Endothelial cell of umbilical vein (primary cell): ENCODE data around the gene TULP1. TPM values are rescaled to one million over a fixed set of nuclear protein-coding genes. Genes with fewer than 3 reads are reported as not detected.

Source experiments
- BruUV-seq: library from RNA; stranded (reverse); fragments of 400-500 nt; replicated peaks from 2 replicates; lab custom pipeline; 2021; lab: Mats Ljungman, UMichigan
- CTCF ChIA-PET: fragments of 300-600, 350-600 bp; sonication (Branson Sonifier 250); formaldehyde crosslinking; loops from one replicate; lab custom pipeline; 2021; ENCODE audit warnings: antibody characterized with exemption, inconsistent platforms; lab: Charles Lee
- POLR2A ChIA-PET: fragments of 300-600, 350-600 bp; sonication (Branson Sonifier 250); formaldehyde crosslinking; loops from one replicate; lab custom pipeline; 2021; ENCODE audit warnings: antibody characterized with exemption, inconsistent platforms; lab: Charles Lee
- DNase-seq: peaks from one replicate; pipeline ENCODE4 v3.0.0-alpha.2; 2011; ENCODE audit warnings: low read depth, low spot score
- FAIRE-seq: peaks from 2 replicates; lab custom pipeline; 2011; peaks lifted over from hg19 to GRCh38; lab: Jason Lieb, UNC
- H2AFZ ChIP-seq: 2 replicates; pipeline ENCODE4 v1.6.0; 2012; ENCODE audit warnings: low read depth, low read length, control low read depth, inconsistent platforms
- H3K27ac ChIP-seq: 2 replicates; pipeline ENCODE4 v1.5.1; 2011; ENCODE audit warnings: low read depth, mild to moderate bottlenecking, control low read depth, low read length, moderate library complexity; ENCODE audit not compliant: insufficient read depth
- H3K27me3 ChIP-seq, 2 experiments: 2 replicates each; pipeline versions ENCODE4 v1.6.0 to v1.6.1; 2011; ENCODE audit warnings: low read length in 2 of 2, mixed read lengths in 1 of 2; ENCODE audit not compliant: control insufficient read depth in 2 of 2, insufficient read depth in 2 of 2
- H3K36me3 ChIP-seq, 2 experiments: 2 replicates in 1 of 2; 3 replicates in 1 of 2; pipeline ENCODE4 v1.5.1; 2011; ENCODE audit warnings: low read length in 2 of 2, mild to moderate bottlenecking in 1 of 2, moderate library complexity in 1 of 2; ENCODE audit not compliant: control insufficient read depth in 2 of 2, insufficient read depth in 2 of 2; ENCODE audit errors: extremely low read depth in 1 of 2
- H3K4me1 ChIP-seq: 3 replicates; pipeline ENCODE4 v1.5.1; 2011; ENCODE audit warnings: mild to moderate bottlenecking, low read length; ENCODE audit not compliant: control insufficient read depth, insufficient read depth; ENCODE audit errors: extremely low read depth
- H3K4me2 ChIP-seq: 2 replicates; pipeline ENCODE4 v1.6.1; 2011; ENCODE audit warnings: low read length, control low read depth, mixed read lengths; ENCODE audit not compliant: insufficient read depth
- H3K4me3 ChIP-seq, 3 experiments: fragments of 200-600 bp in 1 of 3; sonication (generic), shearing (Covaris generic) in 1 of 3; replicated peaks in 1 of 3; 2 replicates each; pipeline ENCODE4 v1.5.1; 2011 to 2016; ENCODE audit warnings: control low read depth in 3 of 3, low read length in 3 of 3, mild to moderate bottlenecking in 2 of 3, inconsistent platforms in 1 of 3, low read depth in 1 of 3, moderate library complexity in 1 of 3; ENCODE audit not compliant: insufficient read depth in 1 of 3
- H3K79me2 ChIP-seq: 2 replicates; pipeline ENCODE4 v1.6.0; 2012; ENCODE audit warnings: low read length, inconsistent platforms; ENCODE audit not compliant: control insufficient read depth, insufficient read depth
- H3K9ac ChIP-seq: replicated peaks from 2 replicates; pipeline ENCODE3; 2011; ENCODE audit warnings: low read length, control low read depth; ENCODE audit not compliant: insufficient read depth; ENCODE audit errors: extremely low read depth
- H3K9me1 ChIP-seq: replicated peaks from 3 replicates; pipeline ENCODE4 v1.6.0; 2011; ENCODE audit warnings: mild to moderate bottlenecking, low read length; ENCODE audit not compliant: control insufficient read depth, insufficient read depth; ENCODE audit errors: extremely low read depth
- H3K9me3 ChIP-seq: replicated peaks from 2 replicates; pipeline ENCODE4 v1.5.1; 2012; ENCODE audit warnings: low read length, inconsistent platforms; ENCODE audit not compliant: control insufficient read depth, insufficient read depth
- H4K20me1 ChIP-seq: replicated peaks from 2 replicates; pipeline ENCODE3; 2011; ENCODE audit warnings: mild to moderate bottlenecking, low read length; ENCODE audit not compliant: control insufficient read depth, insufficient read depth; ENCODE audit errors: extremely low read depth
- EZH2 ChIP-seq: IDR thresholded peaks from 2 replicates; pipeline ENCODE4 v1.6.1; 2012; ENCODE audit warnings: borderline replicate concordance, low read depth, mild to moderate bottlenecking, moderate library complexity, low read length, inconsistent platforms; ENCODE audit not compliant: severe bottlenecking
- JUN ChIP-seq: IDR thresholded peaks from 2 replicates; pipeline ENCODE4 v1.6.1; 2011; ENCODE audit warnings: borderline replicate concordance, low read depth; ENCODE audit not compliant: insufficient read length, insufficient read depth
- MAX ChIP-seq: IDR thresholded peaks from 2 replicates; pipeline ENCODE4 v1.6.1; 2011; ENCODE audit not compliant: insufficient read depth, insufficient read length
- MYC ChIP-seq: IDR thresholded peaks from one replicate; pipeline ENCODE4 v1.6.1; 2011; ENCODE audit warnings: mild to moderate bottlenecking, low read depth, low read length
- POLR2A ChIP-seq: IDR thresholded peaks from 2 replicates; pipeline ENCODE4 v1.6.1; 2012; ENCODE audit warnings: low read depth, mild to moderate bottlenecking, control low read depth, low read length
- POLR2AphosphoS5 ChIP-seq: IDR thresholded peaks from 2 replicates; pipeline ENCODE4 v1.6.1; 2012; ENCODE audit warnings: low read depth, mild to moderate bottlenecking, control low read depth, low read length, moderate library complexity; ENCODE audit not compliant: insufficient read depth
- dilution Hi-C: fragments of 300-500 bp; cut with MboI; formaldehyde crosslinking; loops from one replicate; pipeline ENCODE4 v1.15.0; 2019; ENCODE audit warnings: low sequenced_read_pairs; ENCODE audit not compliant: extremely low pct_ligation_motif_present
- intact Hi-C: fragments of 100-400 bp; cut with micrococcal nuclease; formaldehyde crosslinking; loops from one replicate; pipeline ENCODE4 v1.10.0; 2022
- polyA plus RNA-seq, 4 experiments: library from polyadenylated mRNA; depleted of rRNA in 3 of 4; stranded (reverse) in 3 of 4; unstranded in 1 of 4; fragments of >200 nt; gene quantifications; 2 replicates each; pipeline versions ENCODE4 v1.2.1 to v1.2.3, GENCODE V29; 2011 to 2012; ENCODE audit warnings: missing spikeins in 1 of 4
- total RNA-seq: library from RNA; stranded (reverse); gene quantifications from 2 replicates; pipeline ENCODE4 v1.2.3, GENCODE V29; 2021
- TF ChIP-seq, protein P1 (sequence below), 2 donors: IDR thresholded peaks; 1 replicate in 1 of 2; 2 replicates in 1 of 2; pipeline ENCODE4 v1.5.1; 2011; ENCODE audit warnings: low read length in 2 of 2, mild to moderate bottlenecking in 2 of 2, moderate library complexity in 2 of 2, control low read depth in 1 of 2, inconsistent platforms in 1 of 2, low read depth in 1 of 2; ENCODE audit not compliant: insufficient read depth in 1 of 2; ENCODE audit errors: extremely low read depth in 1 of 2

Gene TULP1
- total and polyA plus RNA-seq, 2 donors (not counting 3 experiments of a cell fraction or from before 2014, with no cell fraction given): not detected

DNA sequence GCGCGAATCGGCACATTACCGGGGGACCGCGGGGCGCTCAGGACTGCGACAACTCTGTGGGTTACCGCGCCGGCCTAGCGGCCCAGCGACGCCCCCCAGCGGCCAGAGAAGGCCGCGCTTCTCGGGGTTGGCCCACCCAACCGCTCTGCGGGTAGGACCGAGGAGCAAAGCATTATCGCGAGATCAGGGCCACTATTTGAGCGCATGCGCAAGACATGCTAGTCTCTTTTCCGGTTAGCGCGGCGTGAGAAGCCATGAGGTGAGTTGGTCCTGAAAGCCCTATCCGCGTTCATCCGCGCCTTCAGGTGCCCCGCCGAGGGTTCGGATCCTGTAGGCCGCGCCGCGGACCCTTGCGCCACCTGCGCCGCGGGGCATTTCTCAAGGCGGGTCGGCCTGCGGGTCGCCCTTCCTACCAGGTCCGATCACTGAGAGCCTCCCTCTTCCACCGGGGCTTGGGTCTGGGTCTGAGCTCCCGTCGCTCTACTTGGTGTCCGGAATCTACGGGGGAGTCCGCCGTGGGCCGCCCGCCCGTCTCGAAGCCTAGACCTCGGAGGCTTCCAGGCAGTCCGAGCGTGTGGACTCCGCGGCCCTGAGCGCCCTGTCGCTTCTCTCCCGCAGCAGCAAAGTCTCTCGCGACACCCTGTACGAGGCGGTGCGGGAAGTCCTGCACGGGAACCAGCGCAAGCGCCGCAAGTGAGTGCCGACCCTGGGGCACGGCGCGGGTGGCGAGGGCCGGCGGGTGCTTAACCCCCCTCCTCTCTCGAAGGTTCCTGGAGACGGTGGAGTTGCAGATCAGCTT lies 44.3 kb downstream of the TULP1 start, which contains the start of gene RPL10A:
Gene RPL10A (plus strand): TSS at position 221 of the 799 bp plus-strand sequence. CDS start 34 bp downstream, at position 255.
- BruUV-seq: TSS peak; percentile 67
- peaks cover 10 to 13% of the 10 kb centered on the region in 2 experiments for H3K36me3 ChIP-seq
- H3K27me3 ChIP-seq: no peaks in the 10 kb centered on the region
- H3K4me1 ChIP-seq: peaks cover 26% of the 10 kb centered on the region
- FAIRE-seq: peak; percentile 90
- H3K9ac ChIP-seq: peak within 1 kb of the TSS; percentile 94
- ChIA-PET CTCF (interaction anchor here (0.8 to 2.8 kb wide), 14 partner anchors 12 to 209 kb away, joined by 3 to 26 read pairs (median 4); partner anchors contain the start of genes DEF6, FANCE, PPARD and ZNF76), POLR2A (interaction anchor here (0.6 to 1.3 kb wide), 3 partner anchors 14 to 371 kb away, joined by 3 to 6 read pairs (median 3); partner anchors contain the start of gene PPARD)
- H3K4me3 ChIP-seq: peak within 1 kb of the TSS; percentile 69 to 95 (median 92)
- peak within 1 kb of the TSS; percentile 96 for H3K4me2 ChIP-seq
- TF ChIP-seq JUN (no peak), EZH2 (no peak), MYC (peak; percentile 97), POLR2AphosphoS5 (peak; percentile 100), POLR2A (peak; percentile 100), MAX (peak; percentile 83)
- TF ChIP-seq, protein P1, sequence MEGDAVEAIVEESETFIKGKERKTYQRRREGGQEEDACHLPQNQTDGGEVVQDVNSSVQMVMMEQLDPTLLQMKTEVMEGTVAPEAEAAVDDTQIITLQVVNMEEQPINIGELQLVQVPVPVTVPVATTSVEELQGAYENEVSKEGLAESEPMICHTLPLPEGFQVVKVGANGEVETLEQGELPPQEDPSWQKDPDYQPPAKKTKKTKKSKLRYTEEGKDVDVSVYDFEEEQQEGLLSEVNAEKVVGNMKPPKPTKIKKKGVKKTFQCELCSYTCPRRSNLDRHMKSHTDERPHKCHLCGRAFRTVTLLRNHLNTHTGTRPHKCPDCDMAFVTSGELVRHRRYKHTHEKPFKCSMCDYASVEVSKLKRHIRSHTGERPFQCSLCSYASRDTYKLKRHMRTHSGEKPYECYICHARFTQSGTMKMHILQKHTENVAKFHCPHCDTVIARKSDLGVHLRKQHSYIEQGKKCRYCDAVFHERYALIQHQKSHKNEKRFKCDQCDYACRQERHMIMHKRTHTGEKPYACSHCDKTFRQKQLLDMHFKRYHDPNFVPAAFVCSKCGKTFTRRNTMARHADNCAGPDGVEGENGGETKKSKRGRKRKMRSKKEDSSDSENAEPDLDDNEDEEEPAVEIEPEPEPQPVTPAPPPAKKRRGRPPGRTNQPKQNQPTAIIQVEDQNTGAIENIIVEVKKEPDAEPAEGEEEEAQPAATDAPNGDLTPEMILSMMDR (IDR thresholded peaks at IDR 0.05; ENCODE audit: extremely low read depth in 1 of 2, insufficient read depth in 1 of 2, low read depth in 1 of 2, low read length in 2 of 2): peak; percentile 99 to 100
- peaks cover 12% of the 10 kb centered on the region for H4K20me1 ChIP-seq
- peak within 1 kb of the TSS; percentile 76 for H3K27ac ChIP-seq
- peak within 1 kb of the TSS; percentile 77 for H2AFZ ChIP-seq
- H3K79me2 ChIP-seq: peaks cover 33% of the 10 kb centered on the region
- H3K9me3 ChIP-seq: no peaks in the 10 kb centered on the region
- intact Hi-C loops (loop anchor here (1.0 to 2.0 kb wide), 4 partner anchors 16 to 171 kb away; partner anchors contain the start of genes DEF6, FANCE and PPARD), dilution Hi-C loops (no loop called here)
- no peaks in the 10 kb centered on the region for H3K9me1 ChIP-seq
- peak; percentile 97 for DNase-seq
